SK-N-MC (cell line): ENCODE data around the gene SRCIN1.

Experiments used
- EZH2 ChIP-seq: fragments of 200-600 bp; sonication (generic); IDR thresholded peaks from one replicate; pipeline ENCODE4 v1.6.1; 2017; ENCODE audit warnings: antibody characterized with exemption
- FOXP2 ChIP-seq: optimal IDR thresholded peaks from 2 replicates; pipeline ENCODE3; 2011; ENCODE audit warnings: mild to moderate bottlenecking, moderate library complexity; ENCODE audit not compliant: insufficient read depth; ENCODE audit errors: extremely low read length, control extremely low read depth
- POLR2AphosphoS5 ChIP-seq: IDR thresholded peaks from 2 replicates; pipeline ENCODE4 v1.6.1; 2012; ENCODE audit warnings: mild to moderate bottlenecking, low read depth, low read length, borderline replicate concordance

DNA sequence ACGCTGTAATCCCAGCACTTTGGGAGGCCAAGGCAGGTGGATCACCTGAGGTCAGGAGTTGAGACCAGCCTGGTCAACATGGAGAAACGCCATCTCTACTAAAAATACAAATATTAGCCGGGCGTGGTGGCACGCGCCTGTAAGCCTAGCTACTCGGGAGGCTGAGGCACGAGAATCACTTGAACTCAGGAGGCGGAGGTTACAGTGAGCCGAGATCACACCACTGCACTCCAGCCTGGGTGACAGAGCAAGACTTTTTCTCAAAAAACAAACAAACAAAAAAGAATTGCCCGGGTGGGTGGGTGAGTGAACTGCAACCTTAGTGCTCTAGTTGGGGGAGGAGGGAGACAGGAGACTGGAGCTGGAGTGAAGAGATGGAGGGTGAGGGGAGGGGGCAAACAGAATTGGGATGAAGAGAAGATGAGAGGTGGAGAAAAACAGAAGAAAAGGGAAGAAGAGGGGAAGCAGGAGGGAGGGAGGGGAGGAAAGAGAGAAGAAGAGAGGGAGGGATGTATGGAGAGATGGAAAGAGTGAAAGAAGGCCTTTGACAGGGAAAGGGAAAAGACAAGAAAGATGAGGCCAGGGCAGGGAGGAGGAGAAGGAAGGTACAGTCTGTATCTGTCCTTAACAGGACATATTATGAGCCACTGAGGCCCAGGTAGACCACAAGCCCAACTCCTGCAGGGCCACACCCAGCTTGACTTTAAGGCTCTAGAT is 5.5 kb upstream of the SRCIN1 start:
- TF ChIP-seq POLR2AphosphoS5, result no peak
- no peak for TF ChIP-seq FOXP2
- TF ChIP-seq EZH2, result no peak
